DOHH2 (cell line): Measurements from ENCODE around the gene ERRFI1.

Source experiments
- CTCF ChIP-seq: fragments of 200-600 bp; sonication (generic); IDR thresholded peaks from one replicate; pipeline ENCODE4 v1.5.1; 2014; ENCODE audit warnings: antibody characterized with exemption, mild to moderate bottlenecking, low read depth, low read length; ENCODE audit not compliant: poor library complexity, severe bottlenecking
- EZH2phosphoT487 ChIP-seq: fragments of 200-600 bp; sonication (generic); IDR thresholded peaks from 2 replicates; pipeline ENCODE4 v1.6.1; 2017; ENCODE audit warnings: borderline replicate concordance, mild to moderate bottlenecking, antibody characterized with exemption, low read length, moderate library complexity, mixed read lengths

- TF ChIP-seq CTCF (no peak), EZH2phosphoT487 (no peak)
Measured at GRCh38 chr1:8013399-8013798, 12.7 kb downstream of the ERRFI1 start.
